Stomach (tissue), 9 donors: Measurements from ENCODE around the gene GPR25. TPM values are rescaled to one million over a fixed set of nuclear protein-coding genes. Genes with fewer than 3 reads are reported as not detected.
A peak's percentile ranks its signal among the peaks of the same experiment; 100 is the strongest.

ENCODE experiments used
- DNase-seq, 2 donors: peaks; one replicate each; pipeline versions ENCODE4 v3.0.0 to v3.0.0-alpha.2; 2013 to 2019
- H3K27ac ChIP-seq, 5 donors: fragments of 200-600 bp in 4 of 5; sonication (generic) in 4 of 5; one replicate each; pipeline ENCODE4 v1.5.1; 2013 to 2019; ENCODE audit warnings: mild to moderate bottlenecking in 1 of 5, moderate library complexity in 1 of 5
- H3K27me3 ChIP-seq, 3 donors: fragments of 200-600 bp; sonication (generic); one replicate each; pipeline ENCODE4 v1.5.1; 2017 to 2019; ENCODE audit warnings: mixed run types in 1 of 3
- H3K36me3 ChIP-seq, 4 donors: fragments of 200-600 bp; sonication (generic); 1 replicate in 3 of 4; 2 replicates in 1 of 4; pipeline ENCODE4 v1.5.1; 2016 to 2019
- H3K4me1 ChIP-seq, 4 donors: fragments of 200-600 bp; sonication (generic); one replicate each; pipeline ENCODE4 v1.5.1; 2016 to 2019
- H3K4me3 ChIP-seq, 4 donors: fragments of 200-600 bp; sonication (generic) in 3 of 4; one replicate each; pipeline ENCODE4 v1.5.1; 2016 to 2019; ENCODE audit warnings: mild to moderate bottlenecking in 1 of 4
- H3K9me3 ChIP-seq, 4 donors: fragments of 200-600 bp; sonication (generic); one replicate each; pipeline ENCODE4 v1.5.1; 2016 to 2019
- CTCF ChIP-seq, 7 experiments: fragments of 450-650 bp in 4 of 7; fragments of 200-600 bp in 3 of 7; sonication (generic) in 3 of 7; IDR thresholded peaks; one replicate each; pipeline ENCODE4 v1.5.1; 2016 to 2019; ENCODE audit warnings: antibody characterized with exemption in 7 of 7, control low read depth in 2 of 7, mild to moderate bottlenecking in 1 of 7
- EP300 ChIP-seq: sonication (generic); formaldehyde crosslinking; IDR thresholded peaks from one replicate; pipeline ENCODE4 v1.6.1; 2017; ENCODE audit warnings: antibody characterized with exemption
- POLR2A ChIP-seq, 4 donors: fragments of 450-650 bp; IDR thresholded peaks; one replicate each; pipeline ENCODE4 v1.6.1; 2016; ENCODE audit warnings: antibody characterized with exemption in 4 of 4, control low read depth in 2 of 4, mild to moderate bottlenecking in 1 of 4, moderate library complexity in 1 of 4
- POLR2AphosphoS5 ChIP-seq, 3 donors: sonication (generic); formaldehyde crosslinking; IDR thresholded peaks; one replicate each; pipeline ENCODE4 v1.6.1; 2016; ENCODE audit warnings: antibody characterized with exemption in 3 of 3
- WGBS, 5 donors: extraction: QIAGEN DNeasy Blood & Tissue Kit in 3 of 5; methylation state at CpG; one replicate each; pipeline versions ENCODE4 v1.1.5 to v1.1.7; 2013 to 2018; 5-methylcytosine and 5-hydroxymethylcytosine counted together
- intact Hi-C: fragments of 100-400 bp; cut with DNase I; formaldehyde crosslinking; loops from one replicate; pipeline ENCODE4 v1.15.1; 2023; ENCODE audit warnings: low total_unique reads
- polyA plus RNA-seq, 3 donors: library from polyadenylated mRNA; stranded (reverse); fragments of 200-250 nt; gene quantifications; one replicate each; pipeline ENCODE4 v1.2.3, GENCODE V29; 2013
- total RNA-seq, 5 donors: library from RNA; depleted of rRNA; stranded (reverse); fragments of >200 nt; gene quantifications; one replicate each; pipeline versions ENCODE4 v1.1.0 to v1.2.3, GENCODE V29; 2014 to 2016
- donor health status: healthy with polysubstance abuse.
- donor health status: Bipolar disorder and iron deficiency.
- donor health status: healthy.

GPR25 gene
- total and polyA plus RNA-seq, 8 donors: 0.08 to 1.5 (median 0.75) TPM; not detected in 5

GRCh38 chr1:200895443-200895789 lies 22.6 kb downstream of the GPR25 start:
- H3K4me1 ChIP-seq: peaks cover 15 to 48% (median 27%) of the 10 kb centered on the region in 4 donors
- no peak for TF ChIP-seq CTCF (IDR thresholded peaks at IDR 0.05)
- TF ChIP-seq POLR2A (IDR thresholded peaks at IDR 0.05): no peak
- TF ChIP-seq POLR2AphosphoS5 (IDR thresholded peaks at IDR 0.05): no peak
- TF ChIP-seq EP300: no peak
- DNase-seq: peak in 1 of 2 donors; percentile 67
- H3K4me3 ChIP-seq: peak overlapping the region; percentile 35 to 52 (median 42)
- H3K36me3 ChIP-seq: peaks cover 7 to 24% (median 12%) of the 10 kb centered on the region in 4 donors
- H3K27ac ChIP-seq: peak overlapping the region; percentile 82 to 91 (median 84)
- WGBS, 5 donors: 35 to 44% (median 36%) methylated on average over 4 to 8 of the region's 8 CpGs
- intact Hi-C loops: no loop called here
- H3K27me3 ChIP-seq: peaks cover 0 to 17% (median 13%) of the 10 kb centered on the region in 3 donors
- H3K9me3 ChIP-seq: no peaks in the 10 kb centered on the region

- H3K36me3 ChIP-seq: peaks cover 10 to 30% (median 16%) of the 10 kb centered on the region in 4 donors
- peak in 1 of 2 donors; percentile 80 for DNase-seq
- WGBS, 5 donors: 39 to 61% (median 44%) methylated on average over 9 of the region's 9 CpGs
- intact Hi-C loops: no loop called here
- H3K27ac ChIP-seq: peak overlapping the region; percentile 82 to 91 (median 84)
- peak overlapping the region; percentile 35 to 52 (median 42) for H3K4me3 ChIP-seq
- peaks cover 10 to 46% (median 26%) of the 10 kb centered on the region in 4 donors for H3K4me1 ChIP-seq
- H3K27me3 ChIP-seq: peaks cover 0 to 11% (median 8%) of the 10 kb centered on the region in 3 donors
- no peaks in the 10 kb centered on the region for H3K9me3 ChIP-seq
- TF ChIP-seq CTCF (IDR thresholded peaks at IDR 0.05) (no peak), POLR2AphosphoS5 (IDR thresholded peaks at IDR 0.05) (peak in 2 of 3 donors; percentile 28 to 65), EP300 (no peak), POLR2A (IDR thresholded peaks at IDR 0.05) (no peak)
These were observed 23.2 kb downstream of the GPR25 start for GRCh38 chr1:200895801-200896530.

- Histone ChIP-seq H3K27ac (peak overlapping the region; percentile 82 to 91 (median 84)), H3K4me3 (peak overlapping the region; percentile 35 to 52 (median 42)), H3K27me3 (peaks cover 0 to 4% (median 1%) of the 10 kb centered on the region in 3 donors), H3K9me3 (no peaks in the 10 kb centered on the region), H3K36me3 (peaks cover 10 to 37% (median 19%) of the 10 kb centered on the region in 4 donors), H3K4me1 (peaks cover 3 to 46% (median 20%) of the 10 kb centered on the region in 4 donors)
- peak; percentile 78 to 95 for DNase-seq
- TF ChIP-seq CTCF (IDR thresholded peaks at IDR 0.05) (no peak), POLR2AphosphoS5 (IDR thresholded peaks at IDR 0.05) (peak in 2 of 3 donors; percentile 71 to 81)
- intact Hi-C loops: no loop called here
- WGBS, 5 donors: 33 to 71% (median 43%) methylated on average over 6 to 10 of the region's 10 CpGs
These were observed 23.9 kb downstream of the GPR25 start for GRCh38 chr1:200896531-200897196.

GRCh38 chr1:200897259-200897658 lies 24.5 kb downstream of the GPR25 start:
- Histone ChIP-seq H3K27ac (peak overlapping the region; percentile 47 to 91 (median 82)), H3K4me3 (peak overlapping the region in 3 of 4 donors; percentile 5 to 52 (median 24)), H3K27me3 (no peaks in the 10 kb centered on the region), H3K36me3 (peaks cover 10 to 42% (median 20%) of the 10 kb centered on the region in 4 donors), H3K4me1 (peaks cover 0 to 46% (median 16%) of the 10 kb centered on the region in 4 donors), H3K9me3 (no peaks in the 10 kb centered on the region)
- DNase-seq: no peak
- TF ChIP-seq POLR2AphosphoS5 (IDR thresholded peaks at IDR 0.05): no peak
- TF ChIP-seq POLR2A (IDR thresholded peaks at IDR 0.05): no peak
- TF ChIP-seq EP300: no peak
- TF ChIP-seq CTCF (IDR thresholded peaks at IDR 0.05): no peak
- intact Hi-C loops: no loop called here
- WGBS, 5 donors: 73 to 85% (median 77%) methylated on average over 5 of the region's 5 CpGs
